AG20443 (cell line): ENCODE results near the gene PDE9A.
A peak's percentile ranks its signal among the peaks of the same experiment; 100 is the strongest.
"Not testable (repeated sequence)": the region's sequence is repeated elsewhere in the genome, so short reads cannot be mapped to it uniquely, and the experiment has no call there.

Experiments
- DNase-seq: peaks from one replicate; pipeline ENCODE4 v3.0.0; 2012; ENCODE audit warnings: low spot score, mixed read lengths

The PDE9A gene

GRCh38 chr21:42653231-42654061 lies at the start of gene PDE9A:
PDE9A (plus strand) TSS chr21:42653621; CDS start chr21:42653815, 194 bp downstream.
- DNase-seq, result peak; percentile 35

GRCh38 chr21:42607102-42607501 lies 46.3 kb upstream of the PDE9A start:
- no peak for DNase-seq

GRCh38 chr21:42607525-42608102 lies 45.8 kb upstream of the PDE9A start:
- no peak for DNase-seq

GRCh38 chr21:42608446-42608845 lies 45.0 kb upstream of the PDE9A start:
- DNase-seq, result no peak

GRCh38 chr21:42609811-42610210 lies 43.6 kb upstream of the PDE9A start:
- DNase-seq, result no peak

- DNase-seq, result no peak
Measured at GRCh38 chr21:42611852-42612251, 41.6 kb upstream of the PDE9A start.

GRCh38 chr21:42612390-42612789 lies 41.0 kb upstream of the PDE9A start:
- DNase-seq, result no peak

GRCh38 chr21:42613756-42614155 lies 39.7 kb upstream of the PDE9A start:
- DNase-seq, result no peak

GRCh38 chr21:42614396-42614795 lies 39.0 kb upstream of the PDE9A start:
- DNase-seq, result no peak

- DNase-seq, result no peak
Measured at GRCh38 chr21:42614811-42615351, 38.5 kb upstream of the PDE9A start.

GRCh38 chr21:42615377-42615776 lies 38.0 kb upstream of the PDE9A start:
- DNase-seq, result not testable (repeated sequence)

- no peak for DNase-seq
Measured at GRCh38 chr21:42615924-42616323, 37.5 kb upstream of the PDE9A start.

- DNase-seq, result no peak
Measured at GRCh38 chr21:42616446-42616845, 37.0 kb upstream of the PDE9A start.

GRCh38 chr21:42616941-42617340 lies 36.5 kb upstream of the PDE9A start:
- no peak for DNase-seq

- no peak for DNase-seq
Measured at GRCh38 chr21:42617486-42617885, 35.9 kb upstream of the PDE9A start.

GRCh38 chr21:42618707-42619102 lies 34.7 kb upstream of the PDE9A start:
- no peak for DNase-seq

GRCh38 chr21:42619166-42619565 lies 34.3 kb upstream of the PDE9A start:
- no peak for DNase-seq

- no peak for DNase-seq
Measured at GRCh38 chr21:42619841-42620240, 33.6 kb upstream of the PDE9A start.

GRCh38 chr21:42621166-42621818 lies 32.1 kb upstream of the PDE9A start:
- DNase-seq, result no peak

- DNase-seq, result no peak
Measured at GRCh38 chr21:42621819-42622177, 31.6 kb upstream of the PDE9A start.

- no peak for DNase-seq
Measured at GRCh38 chr21:42622284-42622683, 31.1 kb upstream of the PDE9A start.

GRCh38 chr21:42623694-42624093 lies 29.7 kb upstream of the PDE9A start:
- no peak for DNase-seq
